Neutrophil (primary cell): ENCODE results near the gene ROPN1B.
"Not testable (repeated sequence)": the region's sequence is repeated elsewhere in the genome, so short reads cannot be mapped to it uniquely, and the experiment has no call there.

Experiments
- H3K27ac ChIP-seq: fragments of 200-600 bp; sonication (generic); 2 replicates; pipeline ENCODE4 v1.5.1; 2016; ENCODE audit warnings: mild to moderate bottlenecking, moderate library complexity
- H3K27me3 ChIP-seq: fragments of 200-600 bp; sonication (generic); 2 replicates; pipeline ENCODE4 v1.6.0; 2016; ENCODE audit warnings: mild to moderate bottlenecking
- H3K36me3 ChIP-seq: fragments of 200-600 bp; sonication (generic); 2 replicates; pipeline ENCODE4 v1.5.1; 2017
- H3K4me1 ChIP-seq, 2 experiments: fragments of 200-600 bp in 1 of 2; sonication (generic) in 1 of 2; 1 replicate in 1 of 2; 2 replicates in 1 of 2; pipeline versions ENCODE4 v1.5.1 to v1.6.1; 2013 to 2016; ENCODE audit warnings: low read depth in 1 of 2, low read length in 1 of 2, mild to moderate bottlenecking in 1 of 2, moderate library complexity in 1 of 2; ENCODE audit not compliant: control insufficient read depth in 1 of 2, insufficient read depth in 1 of 2
- H3K4me3 ChIP-seq, 2 experiments: fragments of 200-600 bp in 1 of 2; sonication (generic) in 1 of 2; 1 replicate in 1 of 2; 2 replicates in 1 of 2; pipeline ENCODE4 v1.5.1; 2013 to 2016; ENCODE audit warnings: low read depth in 1 of 2, low read length in 1 of 2, mild to moderate bottlenecking in 1 of 2, moderate library complexity in 1 of 2
- H3K9me3 ChIP-seq: fragments of 200-600 bp; sonication (generic); 2 replicates; pipeline ENCODE4 v1.5.1; 2016
- TF ChIP-seq, protein P1 (sequence below): fragments of 200-600 bp; sonication (generic); IDR thresholded peaks from 2 replicates; pipeline ENCODE4 v1.5.1; 2016; ENCODE audit warnings: antibody characterized with exemption

The ROPN1B gene

DNA sequence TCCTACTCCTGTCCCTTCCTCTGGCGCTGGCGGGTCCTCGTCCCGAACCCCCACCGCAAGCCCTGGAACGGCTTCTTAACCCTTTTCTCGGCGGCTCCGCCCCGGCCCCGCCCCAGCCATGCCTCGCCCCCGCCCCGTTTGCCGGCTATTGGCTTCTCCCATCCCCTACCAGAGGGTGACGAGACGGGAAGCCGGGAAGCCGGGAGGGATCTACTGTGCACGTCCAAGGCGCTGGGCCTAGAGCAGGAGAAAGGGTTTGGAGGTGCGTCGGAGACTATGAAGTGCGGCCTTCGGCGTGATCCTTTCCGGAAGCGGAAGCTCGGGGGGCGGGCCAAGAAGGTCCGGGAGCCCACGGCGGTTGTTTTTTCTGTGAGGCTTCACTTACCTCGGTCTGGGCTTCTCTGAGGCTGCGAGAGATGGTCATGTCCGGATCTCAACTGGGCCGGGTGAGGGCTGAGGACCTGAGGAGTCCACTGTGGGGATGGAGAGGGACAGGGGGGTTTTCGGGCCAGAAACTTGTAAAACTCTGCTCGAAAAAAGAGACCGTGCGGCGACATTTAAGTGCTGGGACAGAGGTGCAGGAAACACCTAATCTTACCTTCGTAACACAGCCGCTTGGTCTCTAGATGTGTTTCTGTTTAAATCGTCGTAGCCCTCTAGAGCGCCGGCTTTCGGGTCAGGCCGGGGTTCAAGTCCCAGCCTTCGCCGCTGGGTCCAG, 21.4 kb downstream of the ROPN1B start:
- H3K27ac ChIP-seq = no peak overlapping the region
- no peaks in the 10 kb centered on the region for H3K9me3 ChIP-seq
- H3K4me1 ChIP-seq = peaks cover 7 to 11% of the 10 kb centered on the region in 2 experiments
- H3K27me3 ChIP-seq = peaks cover 72% of the 10 kb centered on the region
- H3K4me3 ChIP-seq = peak overlapping the region; percentile 67 to 71
- TF ChIP-seq, protein P1, sequence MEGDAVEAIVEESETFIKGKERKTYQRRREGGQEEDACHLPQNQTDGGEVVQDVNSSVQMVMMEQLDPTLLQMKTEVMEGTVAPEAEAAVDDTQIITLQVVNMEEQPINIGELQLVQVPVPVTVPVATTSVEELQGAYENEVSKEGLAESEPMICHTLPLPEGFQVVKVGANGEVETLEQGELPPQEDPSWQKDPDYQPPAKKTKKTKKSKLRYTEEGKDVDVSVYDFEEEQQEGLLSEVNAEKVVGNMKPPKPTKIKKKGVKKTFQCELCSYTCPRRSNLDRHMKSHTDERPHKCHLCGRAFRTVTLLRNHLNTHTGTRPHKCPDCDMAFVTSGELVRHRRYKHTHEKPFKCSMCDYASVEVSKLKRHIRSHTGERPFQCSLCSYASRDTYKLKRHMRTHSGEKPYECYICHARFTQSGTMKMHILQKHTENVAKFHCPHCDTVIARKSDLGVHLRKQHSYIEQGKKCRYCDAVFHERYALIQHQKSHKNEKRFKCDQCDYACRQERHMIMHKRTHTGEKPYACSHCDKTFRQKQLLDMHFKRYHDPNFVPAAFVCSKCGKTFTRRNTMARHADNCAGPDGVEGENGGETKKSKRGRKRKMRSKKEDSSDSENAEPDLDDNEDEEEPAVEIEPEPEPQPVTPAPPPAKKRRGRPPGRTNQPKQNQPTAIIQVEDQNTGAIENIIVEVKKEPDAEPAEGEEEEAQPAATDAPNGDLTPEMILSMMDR = no peak
- no peaks in the 10 kb centered on the region for H3K36me3 ChIP-seq

DNA sequence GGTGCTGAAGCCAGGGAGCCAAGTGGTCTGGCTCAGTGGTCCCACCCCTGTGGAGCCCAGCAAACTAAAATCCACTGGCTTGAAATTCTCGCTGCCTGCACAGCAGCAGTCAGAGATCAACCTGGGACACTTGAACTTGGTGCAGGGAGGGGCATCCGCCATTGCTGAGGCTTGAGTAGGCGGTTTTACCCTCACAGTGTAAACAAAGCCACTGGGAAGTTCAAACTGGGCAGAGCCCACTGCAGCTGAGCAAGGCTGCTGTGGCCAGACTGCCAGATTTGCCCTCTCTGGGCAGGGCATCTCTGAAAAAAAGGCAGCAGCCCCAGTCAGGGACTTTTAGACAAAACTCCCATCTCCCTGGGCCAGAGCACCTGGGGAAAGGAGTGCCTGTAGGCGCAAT, 27.8 kb downstream of the ROPN1B start:
- H3K27ac ChIP-seq = not testable (repeated sequence)

DNA sequence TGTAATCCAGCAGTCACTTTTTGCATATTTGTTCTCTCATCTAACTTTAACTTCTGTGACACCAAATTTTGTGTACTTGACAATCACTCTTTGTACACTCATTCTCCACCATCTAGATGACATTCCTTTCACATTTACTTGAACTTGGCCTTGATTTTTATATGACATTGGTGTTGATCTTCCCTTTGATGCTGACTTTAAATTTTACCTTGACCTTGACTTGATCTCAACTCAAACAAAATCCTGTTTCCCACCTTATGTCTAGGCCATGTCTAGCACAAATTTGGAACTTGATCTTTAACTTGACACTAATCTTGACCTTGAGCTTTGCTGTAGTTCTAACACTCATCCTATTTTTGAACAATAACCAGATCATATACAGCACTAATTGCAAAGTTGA, 33.2 kb downstream of the ROPN1B start:
- Histone ChIP-seq H3K27me3 (no peaks in the 10 kb centered on the region), H3K4me3 (no peak overlapping the region), H3K36me3 (no peaks in the 10 kb centered on the region), H3K27ac (no peak overlapping the region), H3K4me1 (no peaks in the 10 kb centered on the region), H3K9me3 (no peaks in the 10 kb centered on the region)
- TF ChIP-seq, protein P1 = no peak

More for the DNA sequence above, 27.8 kb downstream of the ROPN1B start:
- not testable (repeated sequence) for H3K36me3 ChIP-seq, H3K4me1 ChIP-seq, H3K4me3 ChIP-seq, H3K9me3 ChIP-seq
- H3K27me3 ChIP-seq = peaks cover 30% of the 10 kb centered on the region

DNA sequence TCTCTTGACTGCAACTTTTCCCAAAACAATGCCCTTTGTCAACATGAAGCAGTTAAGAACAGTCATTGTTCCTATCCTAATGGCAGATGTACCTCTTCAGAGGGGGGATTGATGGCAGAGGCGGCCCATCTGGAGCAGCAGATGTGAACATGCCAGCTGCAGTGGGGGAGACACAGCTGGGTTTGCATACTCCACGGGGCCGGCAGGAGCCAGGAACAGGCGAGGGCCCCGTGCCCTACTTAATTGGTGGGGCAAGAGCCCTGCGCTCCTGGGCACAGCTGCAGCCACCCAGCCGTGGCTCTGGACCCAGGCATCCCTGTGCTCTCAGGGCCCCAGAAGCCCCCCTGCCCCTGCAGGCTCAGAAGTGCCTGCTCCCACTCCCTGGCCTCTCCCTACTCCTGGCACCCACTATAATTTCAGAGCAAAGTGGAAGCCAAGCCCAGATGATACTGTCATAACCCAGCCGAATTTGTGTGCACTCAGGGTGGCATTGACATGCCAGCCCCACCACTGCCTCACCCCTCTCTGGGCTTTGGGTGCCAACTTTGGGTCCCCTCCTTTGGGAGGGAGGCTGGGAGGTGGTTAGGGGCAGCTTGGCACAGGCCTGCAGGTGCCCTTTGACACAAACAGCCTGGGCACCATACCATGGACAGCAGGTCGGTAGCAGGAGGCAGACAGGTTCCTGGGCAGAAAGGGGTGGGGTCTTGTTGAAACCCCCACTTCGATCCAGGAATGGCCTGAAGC, 34.6 kb downstream of the ROPN1B start:
- no peaks in the 10 kb centered on the region for H3K4me1 ChIP-seq
- H3K36me3 ChIP-seq = no peaks in the 10 kb centered on the region
- TF ChIP-seq, protein P1 = no peak
- no peaks in the 10 kb centered on the region for H3K27me3 ChIP-seq
- H3K4me3 ChIP-seq = no peak overlapping the region
- H3K9me3 ChIP-seq = no peaks in the 10 kb centered on the region
- no peak overlapping the region for H3K27ac ChIP-seq

DNA sequence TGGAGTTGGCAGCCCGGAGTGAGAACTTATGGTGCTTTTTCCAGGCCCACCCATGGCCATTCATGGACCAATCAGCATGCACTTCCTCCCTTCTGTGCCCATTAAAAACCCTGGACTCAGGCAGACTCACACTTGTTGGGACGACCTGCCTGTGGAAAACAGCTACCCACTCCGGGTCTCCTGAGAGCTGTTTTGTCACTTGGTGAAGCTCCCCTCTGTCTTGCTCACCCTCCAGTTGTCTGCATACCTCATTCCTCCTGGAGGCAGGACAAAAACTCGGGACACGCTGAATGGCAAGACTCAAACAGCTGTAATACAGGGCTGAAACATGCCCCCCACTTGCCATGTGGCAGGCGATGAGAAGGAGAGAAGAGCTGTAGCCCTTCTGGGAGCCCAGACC, 35.2 kb downstream of the ROPN1B start:
- Histone ChIP-seq H3K27ac (no peak overlapping the region), H3K36me3 (no peaks in the 10 kb centered on the region), H3K4me1 (no peaks in the 10 kb centered on the region), H3K27me3 (no peaks in the 10 kb centered on the region), H3K9me3 (no peaks in the 10 kb centered on the region), H3K4me3 (no peak overlapping the region)
- TF ChIP-seq, protein P1 = no peak

DNA sequence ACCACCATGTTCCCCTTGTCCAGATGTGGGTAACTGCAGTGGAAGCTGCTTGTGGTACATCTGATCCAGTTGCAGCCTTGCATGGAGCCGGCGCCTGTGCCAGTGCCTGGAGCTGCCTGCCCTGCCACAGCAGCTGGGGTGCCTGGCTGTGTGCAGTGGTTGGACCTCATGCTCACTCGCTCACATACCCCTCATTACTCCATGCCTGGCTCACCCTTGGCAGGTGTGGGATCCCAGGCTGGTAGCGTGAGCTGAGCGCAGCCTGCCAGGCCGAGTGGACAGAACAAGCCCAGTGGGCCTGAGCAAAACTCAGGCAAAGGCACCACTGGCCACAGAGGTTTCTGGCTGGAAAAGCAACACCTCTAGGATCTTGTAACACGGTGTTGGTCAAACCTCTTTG, 35.7 kb downstream of the ROPN1B start:
- no peak overlapping the region for H3K27ac ChIP-seq

More for the DNA sequence above, 35.7 kb downstream of the ROPN1B start:
- H3K4me1 ChIP-seq = no peaks in the 10 kb centered on the region
- H3K27me3 ChIP-seq = no peaks in the 10 kb centered on the region
- no peaks in the 10 kb centered on the region for H3K36me3 ChIP-seq
- no peak overlapping the region for H3K4me3 ChIP-seq
- TF ChIP-seq, protein P1 = no peak
- no peaks in the 10 kb centered on the region for H3K9me3 ChIP-seq
